T-helper 1 cell treated with Interleukin-12 subunit alpha and Interleukin-12 subunit beta and Interleukin-4 antibody, amounts not matched to agents 30 μg/mL and 1 μg/mL, for 36 hours (primary cell): ENCODE measurements around the gene INPP4B.

ENCODE experiments used
- H3K27ac Mint-ChIP-seq: one replicate; pipeline ENCODE4 v1.8.0; 2021; ENCODE audit warnings: mild to moderate bottlenecking, mixed read lengths
- H3K27me3 Mint-ChIP-seq: one replicate; pipeline ENCODE4 v1.8.0; 2021; ENCODE audit warnings: low read depth, mixed read lengths
- H3K36me3 Mint-ChIP-seq: one replicate; pipeline ENCODE4 v1.8.0; 2021; ENCODE audit warnings: low read depth, mixed read lengths
- H3K4me1 Mint-ChIP-seq: one replicate; pipeline ENCODE4 v1.8.0; 2021; ENCODE audit warnings: low read depth, mixed read lengths
- H3K4me3 Mint-ChIP-seq: one replicate; pipeline ENCODE4 v1.8.0; 2021; ENCODE audit warnings: mild to moderate bottlenecking, moderate library complexity, mixed read lengths
- H3K9me3 Mint-ChIP-seq: one replicate; pipeline ENCODE4 v1.8.0; 2021; ENCODE audit warnings: mixed read lengths

The INPP4B gene

DNA sequence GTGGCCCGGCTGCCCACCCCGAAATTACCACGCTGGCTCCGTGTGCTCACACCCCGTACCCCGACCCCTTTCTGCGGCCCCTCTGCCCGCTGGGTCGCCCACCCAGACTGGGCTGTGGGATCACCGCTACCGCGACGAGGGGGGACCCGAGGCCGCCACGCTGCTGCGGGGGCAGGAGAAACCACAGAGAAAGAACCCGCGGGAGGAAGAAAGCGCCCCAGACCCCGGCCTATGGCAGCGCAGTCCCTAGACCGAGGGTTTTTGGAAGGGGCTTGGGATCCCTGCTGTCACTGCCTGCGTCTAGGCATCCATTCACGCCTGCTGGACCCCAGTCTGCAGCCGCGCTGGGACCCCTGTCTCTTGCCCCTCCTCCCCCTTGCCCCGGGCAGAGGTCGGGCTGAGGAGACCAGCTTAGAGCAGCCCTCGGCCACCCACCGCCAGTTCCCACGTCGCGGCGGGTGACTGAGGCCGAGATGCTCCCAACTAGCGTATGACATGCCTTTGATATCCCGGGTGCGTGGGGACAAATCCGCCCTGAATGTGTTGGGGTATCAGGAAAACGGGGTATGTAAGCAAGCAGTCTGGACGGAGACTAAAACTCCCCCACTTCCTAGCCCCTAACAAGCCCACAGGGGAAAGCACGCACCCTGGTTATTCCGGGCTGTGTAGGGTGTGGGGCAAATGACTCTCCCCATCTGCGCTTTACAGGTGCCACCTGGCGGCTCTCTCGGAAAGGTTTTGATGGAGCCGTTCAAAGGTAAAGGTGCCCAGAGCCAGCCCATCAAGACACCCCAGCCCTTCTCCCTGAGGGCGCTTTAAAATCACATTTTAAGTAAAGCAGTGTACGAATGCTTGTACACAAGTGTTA is 862 bp upstream of the INPP4B start:
- peaks cover 25% of the 10 kb centered on the region for H3K27me3 Mint-ChIP-seq
- no peaks in the 10 kb centered on the region for H3K9me3 Mint-ChIP-seq
- H3K27ac Mint-ChIP-seq: peak overlapping the region; percentile 71
- peak overlapping the region; percentile 88 for H3K4me3 Mint-ChIP-seq
- no peaks in the 10 kb centered on the region for H3K36me3 Mint-ChIP-seq
- H3K4me1 Mint-ChIP-seq: peaks cover 10% of the 10 kb centered on the region

DNA sequence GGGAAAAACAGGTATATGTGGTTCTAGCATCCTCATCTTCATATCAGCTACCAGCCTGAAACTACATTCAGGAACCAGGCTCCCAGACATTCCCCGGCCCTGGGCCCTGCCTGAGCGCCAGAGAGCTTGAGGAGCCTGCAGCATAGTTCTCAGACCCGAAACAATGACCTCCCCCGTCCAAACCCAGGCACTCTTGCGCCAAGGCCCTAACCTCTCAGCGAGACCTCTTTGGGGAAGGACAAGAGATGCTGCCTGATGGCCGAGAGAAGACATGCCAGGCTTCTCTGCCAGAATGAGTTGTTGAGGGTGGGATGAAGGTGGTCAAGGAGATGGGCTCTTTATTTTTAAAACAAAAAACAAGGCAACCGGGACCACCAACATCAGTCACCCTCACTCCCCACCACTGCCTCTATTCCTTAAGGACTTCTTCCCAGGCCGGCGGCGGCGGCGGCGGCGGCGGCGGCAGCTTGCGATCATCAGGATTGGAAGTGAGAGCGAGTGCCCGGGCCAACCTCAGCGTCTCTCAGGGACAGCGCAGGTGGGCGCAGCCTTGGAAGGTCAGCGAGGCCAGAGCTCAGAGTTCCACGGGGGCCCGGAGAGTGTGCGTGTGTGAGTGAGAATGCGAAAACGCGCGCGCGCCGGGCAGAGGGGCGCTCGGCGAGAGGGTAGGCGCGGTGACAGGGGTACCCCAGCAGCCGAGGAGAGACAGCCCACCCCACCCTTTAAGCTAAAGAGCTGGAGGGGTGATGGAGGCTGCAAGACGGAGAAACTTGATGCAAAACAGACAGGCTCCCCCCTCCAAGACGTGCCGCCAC is 601 bp downstream of the INPP4B start:
- peak overlapping the region; percentile 88 for H3K4me3 Mint-ChIP-seq
- no peaks in the 10 kb centered on the region for H3K9me3 Mint-ChIP-seq
- H3K27ac Mint-ChIP-seq: no peak overlapping the region
- peaks cover 25% of the 10 kb centered on the region for H3K27me3 Mint-ChIP-seq
- H3K4me1 Mint-ChIP-seq: peaks cover 10% of the 10 kb centered on the region
- no peaks in the 10 kb centered on the region for H3K36me3 Mint-ChIP-seq

DNA sequence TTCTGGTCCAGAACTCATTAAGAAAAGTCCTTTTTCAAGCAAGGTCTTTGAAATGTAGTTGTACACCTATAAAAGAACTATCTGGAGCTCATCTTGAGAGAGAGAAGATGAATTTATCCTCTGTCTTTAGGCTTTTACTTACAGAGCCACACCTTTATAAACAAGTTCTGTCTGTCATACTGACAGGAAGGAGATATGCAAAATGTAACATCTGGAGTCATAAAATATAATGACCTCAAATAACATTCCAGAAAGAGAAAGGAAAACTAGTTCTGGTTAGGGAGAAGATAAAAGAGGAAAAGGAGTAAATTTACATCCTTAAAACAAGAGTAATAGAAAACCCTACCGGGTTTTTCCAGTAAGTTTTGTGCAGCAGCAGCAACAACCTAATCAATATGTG is 1.3 kb downstream of the INPP4B start:
- no peak overlapping the region for H3K27ac Mint-ChIP-seq
- peaks cover 25% of the 10 kb centered on the region for H3K27me3 Mint-ChIP-seq
- peak overlapping the region; percentile 51 for H3K4me3 Mint-ChIP-seq
- H3K4me1 Mint-ChIP-seq: peaks cover 10% of the 10 kb centered on the region
- H3K9me3 Mint-ChIP-seq: no peaks in the 10 kb centered on the region
- H3K36me3 Mint-ChIP-seq: no peaks in the 10 kb centered on the region

DNA sequence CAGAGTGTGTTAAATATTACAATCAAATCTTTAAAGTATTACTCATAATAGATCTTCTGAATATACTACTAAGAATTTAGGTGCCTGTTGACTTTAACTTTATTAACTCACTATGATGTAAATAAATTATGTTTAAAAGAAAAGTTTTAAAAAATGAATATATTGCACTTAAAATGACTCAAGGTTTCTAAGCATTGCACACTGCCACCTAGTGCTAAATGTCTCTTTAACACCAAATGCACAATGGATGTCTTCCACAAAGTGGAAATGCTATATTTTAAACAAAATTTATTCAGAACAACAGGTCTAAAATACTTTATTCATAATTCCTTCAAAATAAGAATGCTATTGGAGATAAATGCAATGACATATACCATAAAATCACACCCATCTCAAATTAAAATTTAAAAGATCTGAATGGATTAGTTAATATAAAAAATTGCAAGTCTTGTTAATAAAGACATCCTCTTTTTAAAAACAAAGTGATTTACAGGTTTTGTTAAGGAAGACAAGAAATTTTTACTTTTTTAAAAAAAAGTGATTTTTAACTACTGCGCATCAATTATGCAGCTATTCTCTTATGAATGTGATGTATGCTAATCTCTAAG is 5.5 kb downstream of the INPP4B start:
- Mint-ChIP-seq H3K4me3 (no peak overlapping the region), H3K27me3 (peaks cover 5% of the 10 kb centered on the region), H3K27ac (no peak overlapping the region), H3K4me1 (peaks cover 7% of the 10 kb centered on the region), H3K9me3 (no peaks in the 10 kb centered on the region), H3K36me3 (no peaks in the 10 kb centered on the region)

DNA sequence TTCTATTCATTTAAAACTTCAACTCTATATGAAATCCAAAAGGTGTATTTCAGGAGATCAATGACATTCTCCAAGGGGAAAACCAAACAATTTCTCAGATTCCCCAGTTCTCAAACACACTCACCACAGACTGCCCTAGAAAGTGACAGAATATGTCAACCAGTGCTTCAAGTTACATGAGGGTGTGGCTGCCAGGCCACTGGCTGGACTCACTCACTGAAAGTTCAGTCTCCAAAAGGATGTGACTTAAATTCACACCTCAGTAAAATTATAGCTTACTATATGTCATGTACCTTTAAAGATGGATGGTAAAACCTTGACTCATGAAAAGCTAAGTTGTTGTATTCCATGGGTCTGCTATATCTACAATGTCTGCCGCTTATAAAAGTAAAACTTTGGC is 7.3 kb downstream of the INPP4B start:
- peaks cover 3% of the 10 kb centered on the region for H3K27me3 Mint-ChIP-seq
- no peaks in the 10 kb centered on the region for H3K36me3 Mint-ChIP-seq
- no peaks in the 10 kb centered on the region for H3K4me1 Mint-ChIP-seq
- no peaks in the 10 kb centered on the region for H3K9me3 Mint-ChIP-seq
- no peak overlapping the region for H3K27ac Mint-ChIP-seq
- no peak overlapping the region for H3K4me3 Mint-ChIP-seq

DNA sequence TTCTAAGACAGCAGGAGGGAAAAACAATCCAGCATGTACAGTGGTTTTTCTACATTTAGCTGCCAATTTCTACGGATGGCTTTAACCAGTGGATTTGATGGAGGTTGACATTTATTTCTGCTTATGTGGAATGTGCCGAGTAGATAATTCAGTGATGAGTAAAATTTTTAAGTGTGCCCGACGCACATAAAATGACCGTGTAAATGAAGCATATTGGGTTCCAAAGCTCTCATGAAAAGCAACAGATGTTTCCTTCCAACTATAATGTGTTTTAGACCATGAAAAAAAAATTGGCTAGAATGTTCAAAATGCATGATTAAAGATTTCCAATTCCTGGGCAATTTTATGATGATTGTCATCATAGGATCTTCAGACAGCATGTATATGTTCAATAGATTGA is 14.1 kb downstream of the INPP4B start:
- H3K9me3 Mint-ChIP-seq: no peaks in the 10 kb centered on the region
- no peaks in the 10 kb centered on the region for H3K27me3 Mint-ChIP-seq
- no peak overlapping the region for H3K4me3 Mint-ChIP-seq
- H3K4me1 Mint-ChIP-seq: no peaks in the 10 kb centered on the region
- H3K36me3 Mint-ChIP-seq: no peaks in the 10 kb centered on the region
- H3K27ac Mint-ChIP-seq: no peak overlapping the region

DNA sequence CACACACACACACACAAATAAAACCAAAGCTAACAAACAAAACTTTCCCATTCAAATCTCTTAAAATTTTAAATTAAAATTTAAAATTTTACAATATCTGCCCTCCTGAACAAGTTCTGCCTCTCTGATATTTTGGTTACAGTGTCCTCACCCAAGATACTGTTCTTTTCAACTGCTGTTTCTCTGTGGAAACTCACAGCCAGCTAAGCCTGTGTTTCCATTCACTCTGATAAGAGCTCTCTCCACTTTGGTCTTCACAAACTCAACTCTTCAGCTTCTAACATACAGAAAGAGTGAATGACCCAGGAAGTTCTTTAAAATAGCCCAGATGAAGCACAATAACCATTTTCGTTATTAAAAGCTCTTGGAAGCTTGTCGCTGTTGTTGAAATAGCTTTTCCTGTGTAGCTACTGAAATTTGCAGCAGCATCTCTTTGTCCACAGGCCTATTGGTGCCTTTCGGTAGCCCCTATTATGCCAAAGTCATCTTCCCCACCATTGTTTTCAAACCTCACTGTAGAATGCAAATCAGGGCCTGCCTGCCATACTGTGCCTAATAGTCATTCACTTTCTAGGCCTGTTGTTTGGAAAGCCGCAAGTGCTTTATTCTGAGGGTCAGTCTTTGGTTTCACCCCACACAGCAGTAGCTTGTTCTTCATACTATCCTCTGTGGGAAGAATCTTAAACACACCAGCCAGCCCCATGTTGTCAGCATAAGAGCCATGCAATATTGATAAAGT is 19.4 kb downstream of the INPP4B start:
- H3K36me3 Mint-ChIP-seq: no peaks in the 10 kb centered on the region
- peaks cover 3% of the 10 kb centered on the region for H3K4me1 Mint-ChIP-seq
- no peak overlapping the region for H3K4me3 Mint-ChIP-seq
- H3K9me3 Mint-ChIP-seq: no peaks in the 10 kb centered on the region
- H3K27me3 Mint-ChIP-seq: no peaks in the 10 kb centered on the region
- H3K27ac Mint-ChIP-seq: no peak overlapping the region

DNA sequence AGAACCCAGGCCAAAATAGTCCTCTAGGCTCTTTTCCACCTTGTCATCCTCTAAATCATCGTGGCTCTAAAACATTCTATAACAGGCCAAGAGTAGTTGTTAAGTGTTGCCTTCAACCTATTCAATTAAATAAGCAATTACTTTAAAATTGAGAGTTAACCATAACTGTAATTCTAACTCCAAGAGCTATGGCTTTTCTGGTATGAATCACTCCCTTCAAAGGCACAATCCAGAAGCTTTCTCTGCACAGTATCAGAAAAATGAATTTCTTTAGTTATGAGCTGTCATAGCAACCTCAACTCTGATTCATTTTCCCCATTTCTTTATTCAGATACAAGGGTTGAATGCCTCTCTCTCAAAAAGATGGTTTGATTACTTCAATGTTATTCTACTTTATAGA is 21.7 kb downstream of the INPP4B start:
- Mint-ChIP-seq H3K36me3 (no peaks in the 10 kb centered on the region), H3K4me1 (peaks cover 3% of the 10 kb centered on the region), H3K9me3 (no peaks in the 10 kb centered on the region), H3K27me3 (no peaks in the 10 kb centered on the region), H3K4me3 (no peak overlapping the region), H3K27ac (no peak overlapping the region)

DNA sequence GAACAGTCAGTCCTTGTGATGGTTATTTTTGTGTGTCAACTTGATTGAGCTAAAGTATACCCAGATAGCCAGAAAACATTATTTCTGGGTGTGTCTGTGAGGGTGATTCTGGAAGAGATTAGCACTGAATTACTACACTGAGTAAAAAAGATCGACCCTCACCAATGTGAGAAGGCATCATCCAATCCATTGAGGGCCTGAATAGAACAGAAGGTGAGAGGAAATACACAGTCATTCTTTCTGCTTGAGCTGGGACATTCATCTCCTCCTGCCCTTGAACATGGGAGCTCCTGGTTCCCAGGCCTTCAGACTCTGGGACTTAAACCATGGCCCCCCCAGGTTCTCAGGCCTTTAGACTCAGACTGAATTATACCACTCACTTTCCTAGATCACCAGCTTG is 22.3 kb downstream of the INPP4B start:
- peaks cover 3% of the 10 kb centered on the region for H3K4me1 Mint-ChIP-seq
- H3K4me3 Mint-ChIP-seq: no peak overlapping the region
- H3K36me3 Mint-ChIP-seq: no peaks in the 10 kb centered on the region
- no peaks in the 10 kb centered on the region for H3K9me3 Mint-ChIP-seq
- no peak overlapping the region for H3K27ac Mint-ChIP-seq
- H3K27me3 Mint-ChIP-seq: no peaks in the 10 kb centered on the region

DNA sequence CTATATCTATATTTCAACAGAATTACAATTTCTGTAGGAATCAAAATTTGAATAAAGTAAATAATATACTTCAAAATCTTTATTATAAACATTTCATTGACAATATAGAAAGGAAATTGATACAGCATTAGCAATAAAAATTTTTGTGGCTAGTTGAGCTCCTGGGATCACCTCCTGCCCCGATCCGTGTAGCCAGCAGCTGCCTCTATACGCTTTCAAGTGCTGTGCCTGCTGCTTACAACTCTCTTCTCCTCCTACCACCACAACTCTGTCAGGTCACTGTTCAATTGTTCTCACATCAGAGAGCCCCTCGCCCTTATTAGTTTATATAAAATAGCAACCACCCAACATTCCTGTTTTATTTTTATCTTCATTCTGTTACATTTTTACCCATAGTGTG is 27.6 kb downstream of the INPP4B start:
- Mint-ChIP-seq H3K27me3 (no peaks in the 10 kb centered on the region), H3K27ac (no peak overlapping the region), H3K36me3 (no peaks in the 10 kb centered on the region), H3K4me3 (no peak overlapping the region), H3K9me3 (no peaks in the 10 kb centered on the region), H3K4me1 (peaks cover 14% of the 10 kb centered on the region)

DNA sequence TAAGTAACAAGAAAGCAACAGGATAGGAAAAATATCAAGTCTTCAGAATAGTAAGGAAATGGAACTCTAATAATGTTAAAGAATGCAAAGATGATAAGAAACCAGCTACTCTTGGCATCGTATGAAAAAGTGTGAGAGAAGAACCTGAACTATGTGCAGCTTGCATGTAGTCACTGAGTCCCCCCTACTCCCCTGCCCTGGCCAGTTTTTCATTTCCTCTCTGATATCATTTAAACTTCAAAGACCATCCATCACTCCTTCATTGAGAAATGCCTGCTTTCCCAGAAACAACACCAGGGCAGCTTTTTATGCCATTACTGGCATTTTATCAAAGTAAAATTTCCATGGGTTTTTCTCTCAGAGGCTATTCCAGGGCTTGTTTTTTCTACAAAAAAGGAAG is 28.1 kb downstream of the INPP4B start:
- Mint-ChIP-seq H3K9me3 (no peaks in the 10 kb centered on the region), H3K27me3 (no peaks in the 10 kb centered on the region), H3K36me3 (no peaks in the 10 kb centered on the region), H3K4me1 (peaks cover 14% of the 10 kb centered on the region), H3K4me3 (no peak overlapping the region), H3K27ac (no peak overlapping the region)

DNA sequence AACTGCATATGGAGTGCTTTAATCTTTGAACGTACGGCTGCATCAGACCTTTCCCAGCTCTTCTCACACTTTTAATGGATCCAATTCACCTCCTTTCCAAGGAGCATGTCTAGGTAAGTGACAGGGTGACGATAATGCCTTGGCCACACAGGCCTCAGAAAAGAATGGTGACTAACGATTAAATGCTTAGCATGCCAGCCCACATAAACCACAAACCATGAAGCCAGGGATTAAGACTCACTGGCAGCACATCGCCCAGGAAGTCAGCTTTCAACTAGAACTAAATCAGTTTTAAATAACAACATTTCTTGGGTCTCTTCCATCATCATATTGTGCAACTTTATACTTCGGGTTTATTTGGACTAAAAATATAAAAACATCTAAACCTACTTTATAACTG is 28.7 kb downstream of the INPP4B start:
- no peaks in the 10 kb centered on the region for H3K27me3 Mint-ChIP-seq
- no peaks in the 10 kb centered on the region for H3K9me3 Mint-ChIP-seq
- H3K27ac Mint-ChIP-seq: peak overlapping the region; percentile 14
- H3K4me3 Mint-ChIP-seq: peak overlapping the region; percentile 1
- H3K36me3 Mint-ChIP-seq: no peaks in the 10 kb centered on the region
- peaks cover 14% of the 10 kb centered on the region for H3K4me1 Mint-ChIP-seq

DNA sequence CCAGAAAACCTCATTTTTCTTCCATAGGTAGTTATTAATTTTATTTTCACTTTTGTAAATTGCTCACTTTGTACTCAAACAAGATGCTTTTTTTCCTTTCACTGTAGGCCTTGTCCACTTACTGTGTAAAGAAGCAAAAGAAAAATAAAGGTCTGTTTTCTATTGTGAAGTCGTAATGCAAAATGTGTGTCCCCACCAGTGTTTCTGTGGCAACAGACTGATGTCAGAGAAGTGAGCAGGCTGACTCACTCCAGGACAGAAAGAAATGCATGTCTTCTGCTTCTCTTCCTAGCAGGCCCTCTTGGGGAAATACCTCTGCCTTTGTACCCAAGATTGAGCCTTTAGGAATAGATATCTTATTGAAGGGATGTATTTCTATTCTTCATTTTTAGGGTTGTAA is 30.3 kb downstream of the INPP4B start:
- H3K27ac Mint-ChIP-seq: no peak overlapping the region
- peaks cover 14% of the 10 kb centered on the region for H3K4me1 Mint-ChIP-seq
- H3K4me3 Mint-ChIP-seq: no peak overlapping the region
- no peaks in the 10 kb centered on the region for H3K36me3 Mint-ChIP-seq
- no peaks in the 10 kb centered on the region for H3K27me3 Mint-ChIP-seq
- no peaks in the 10 kb centered on the region for H3K9me3 Mint-ChIP-seq

DNA sequence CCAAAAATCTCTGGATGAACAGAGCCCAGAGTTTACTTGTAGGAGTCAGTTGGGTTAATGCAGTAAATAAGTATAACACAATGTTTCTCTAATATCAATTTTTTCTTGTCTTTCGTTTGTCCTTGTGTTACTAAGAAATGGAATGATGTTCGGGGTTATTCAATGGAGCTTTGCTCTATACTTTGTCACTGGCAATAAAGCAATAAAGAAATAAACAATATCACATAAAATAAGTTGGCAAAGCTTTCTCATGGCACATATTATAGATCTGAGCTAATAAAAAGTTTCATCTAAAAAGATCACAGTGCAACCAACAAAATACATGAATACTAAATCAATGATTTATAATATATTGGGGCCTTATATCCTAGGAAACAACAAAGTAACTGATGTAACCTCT is 32.7 kb downstream of the INPP4B start:
- Mint-ChIP-seq H3K4me1 (peaks cover 14% of the 10 kb centered on the region), H3K27me3 (no peaks in the 10 kb centered on the region), H3K9me3 (no peaks in the 10 kb centered on the region), H3K4me3 (no peak overlapping the region), H3K36me3 (no peaks in the 10 kb centered on the region), H3K27ac (no peak overlapping the region)
